ENCODE results near the gene CAPN2. TPM values are rescaled to one million over a fixed set of nuclear protein-coding genes. Genes with fewer than 3 reads are reported as not detected.

The CAPN2 gene
- total RNA-seq, 4 donors from 2014 or later, result 96.5 to 170 (median 117) TPM

GRCh38 chr1:223710179-223711133 is 1.9 kb upstream of the CAPN2 start:
- no peak overlapping the region for H3K4me3 ChIP-seq
- no peaks in the 10 kb centered on the region for H3K36me3 ChIP-seq
- TF ChIP-seq CTCF (IDR thresholded peaks at IDR 0.05), result no peak
- no peak for TF ChIP-seq POLR2A (IDR thresholded peaks at IDR 0.05)
- H3K9me3 ChIP-seq, result no peaks in the 10 kb centered on the region
- H3K27me3 ChIP-seq, result no peaks in the 10 kb centered on the region
- intact Hi-C loops (cut with DNase I; ENCODE audit: low total_unique reads), result loop anchor here (5.0 kb wide), 1 partner anchor 37 kb away; no protein-coding TSS in a partner anchor
- H3K4me1 ChIP-seq, result peaks cover 0 to 7% of the 10 kb centered on the region in 2 donors
- H3K27ac ChIP-seq, result no peak overlapping the region
- no peak for DNase-seq

GRCh38 chr1:223711173-223711572 is 1.2 kb upstream of the CAPN2 start:
- Histone ChIP-seq H3K27ac (peak overlapping the region in 1 of 2 donors; percentile 26), H3K36me3 (no peaks in the 10 kb centered on the region), H3K9me3 (no peaks in the 10 kb centered on the region), H3K27me3 (no peaks in the 10 kb centered on the region), H3K4me1 (peaks cover 0 to 3% of the 10 kb centered on the region in 2 donors), H3K4me3 (no peak overlapping the region)
- no peak for DNase-seq
- intact Hi-C loops (cut with DNase I; ENCODE audit: low total_unique reads), result loop anchor here (5.0 kb wide), 1 partner anchor 36 kb away; no protein-coding TSS in a partner anchor
- TF ChIP-seq CTCF (IDR thresholded peaks at IDR 0.05), result no peak
- TF ChIP-seq POLR2A (IDR thresholded peaks at IDR 0.05), result no peak

- DNase-seq, result no peak
- H3K36me3 ChIP-seq, result no peaks in the 10 kb centered on the region
- peak overlapping the region in 1 of 2 donors; percentile 76 for H3K4me3 ChIP-seq
- H3K9me3 ChIP-seq, result no peaks in the 10 kb centered on the region
- peak overlapping the region; percentile 94 to 96 for H3K27ac ChIP-seq
- H3K4me1 ChIP-seq, result no peaks in the 10 kb centered on the region
- intact Hi-C loops (cut with DNase I; ENCODE audit: low total_unique reads), result loop anchor here (5.0 kb wide), 1 partner anchor 36 kb away; no protein-coding TSS in a partner anchor
- no peaks in the 10 kb centered on the region for H3K27me3 ChIP-seq
- TF ChIP-seq CTCF (IDR thresholded peaks at IDR 0.05) (no peak), POLR2A (IDR thresholded peaks at IDR 0.05) (no peak)
Measured at GRCh38 chr1:223711747-223712193, 569 bp upstream of the CAPN2 start.

GRCh38 chr1:223712850-223713474 is 623 bp downstream of the CAPN2 start:
- Histone ChIP-seq H3K9me3 (no peaks in the 10 kb centered on the region), H3K4me1 (peaks cover 0 to 3% of the 10 kb centered on the region in 2 donors), H3K4me3 (peak overlapping the region; percentile 62 to 76), H3K27me3 (no peaks in the 10 kb centered on the region), H3K36me3 (no peaks in the 10 kb centered on the region), H3K27ac (peak overlapping the region; percentile 94 to 96)
- DNase-seq, result peak; percentile 36 to 46
- intact Hi-C loops (cut with DNase I; ENCODE audit: low total_unique reads), result loop anchor here (5.0 kb wide), 1 partner anchor 34 kb away; no protein-coding TSS in a partner anchor
- TF ChIP-seq CTCF (IDR thresholded peaks at IDR 0.05) (no peak), POLR2A (IDR thresholded peaks at IDR 0.05) (no peak)
